GM21447 (cell line): Measurements from ENCODE around the gene SLC32A1.

Experiments used
- ATAC-seq: cut with Tn5 transposase; IDR thresholded peaks from one replicate; pipeline ENCODE4 v1.9.1; 2021; ENCODE audit not compliant: unreplicated experiment

The SLC32A1 gene

DNA sequence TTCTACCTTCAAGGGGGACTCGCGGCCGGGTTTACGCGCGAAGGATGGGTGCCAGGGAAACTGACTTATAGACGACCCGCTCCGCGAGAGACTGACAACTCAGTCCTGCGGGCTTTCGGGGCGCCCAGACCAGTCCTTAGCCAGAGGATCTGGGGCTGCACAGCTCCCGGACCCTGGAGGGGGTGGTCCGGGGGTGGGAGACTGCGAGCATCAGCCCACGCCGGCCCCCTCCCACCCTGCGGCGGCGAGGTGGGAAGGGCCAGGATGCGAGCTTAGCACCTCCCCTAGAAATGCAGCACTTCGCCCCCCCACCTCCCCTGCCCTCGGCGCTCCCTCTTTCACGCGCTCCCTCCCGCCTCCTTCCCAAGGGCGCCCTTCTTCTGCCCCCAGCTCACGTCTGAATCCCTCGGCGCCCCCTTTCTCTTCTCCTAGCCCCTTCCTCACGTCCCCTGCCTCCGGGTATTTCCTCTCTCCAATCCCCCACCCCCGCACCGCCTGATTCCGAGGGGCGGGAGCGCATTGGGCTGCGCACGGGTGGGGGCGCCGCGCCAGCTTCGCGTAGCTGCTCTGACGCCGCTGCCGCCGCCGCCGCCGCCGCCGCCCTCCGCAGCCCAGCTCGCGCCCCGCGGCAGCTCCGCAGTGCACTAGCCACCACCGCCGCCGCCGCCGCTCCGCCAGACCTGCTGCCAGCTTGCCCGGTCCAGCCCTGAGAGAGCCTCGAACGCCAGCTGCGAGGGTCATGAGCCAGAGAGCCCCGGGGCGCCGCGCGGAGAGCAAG is at the start of gene SLC32A1:
Gene SLC32A1, plus strand, starts transcription at position 639 of the 778 bp plus-strand sequence. CDS start 239 bp downstream, outside the sequence.
- no peak for ATAC-seq

DNA sequence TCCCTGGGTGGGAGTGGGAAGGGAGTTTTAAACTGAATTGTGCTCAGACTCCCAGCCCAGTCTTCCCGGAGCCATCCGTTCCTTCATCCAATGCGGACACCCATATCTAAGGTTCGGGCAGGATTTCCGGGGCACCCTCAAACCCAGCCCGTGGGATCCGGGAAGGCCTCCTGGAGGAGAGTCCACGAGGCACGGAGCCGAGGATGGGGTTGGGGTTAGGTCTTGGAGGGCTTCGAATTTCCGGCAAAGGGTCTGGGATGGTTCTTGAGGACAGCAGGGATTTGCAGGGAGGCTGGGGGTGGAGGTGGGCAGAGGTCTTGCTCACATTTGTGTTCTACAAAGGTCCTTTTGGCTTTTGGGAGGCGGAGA is 49.5 kb upstream of the SLC32A1 start:
- no peak for ATAC-seq

DNA sequence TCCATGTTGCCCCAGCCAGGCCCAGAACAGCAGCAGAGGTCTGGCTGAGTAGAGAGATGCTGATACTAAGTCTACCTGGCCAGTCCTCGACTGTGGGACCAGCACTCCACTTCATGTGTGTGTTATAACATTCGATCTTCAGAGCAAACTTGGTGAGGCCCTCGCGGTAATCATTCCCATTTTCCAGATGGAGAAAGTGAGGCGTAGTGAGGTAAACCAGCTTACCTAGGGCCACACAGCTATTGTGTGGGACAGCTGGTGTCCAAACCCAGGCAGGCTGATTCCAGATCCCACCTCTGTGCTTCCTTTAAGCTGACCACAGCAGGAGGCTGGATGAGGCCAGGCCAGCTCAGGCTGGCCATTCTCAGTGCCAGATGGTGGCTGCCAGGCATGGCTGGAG is 47.7 kb upstream of the SLC32A1 start:
- no peak for ATAC-seq

DNA sequence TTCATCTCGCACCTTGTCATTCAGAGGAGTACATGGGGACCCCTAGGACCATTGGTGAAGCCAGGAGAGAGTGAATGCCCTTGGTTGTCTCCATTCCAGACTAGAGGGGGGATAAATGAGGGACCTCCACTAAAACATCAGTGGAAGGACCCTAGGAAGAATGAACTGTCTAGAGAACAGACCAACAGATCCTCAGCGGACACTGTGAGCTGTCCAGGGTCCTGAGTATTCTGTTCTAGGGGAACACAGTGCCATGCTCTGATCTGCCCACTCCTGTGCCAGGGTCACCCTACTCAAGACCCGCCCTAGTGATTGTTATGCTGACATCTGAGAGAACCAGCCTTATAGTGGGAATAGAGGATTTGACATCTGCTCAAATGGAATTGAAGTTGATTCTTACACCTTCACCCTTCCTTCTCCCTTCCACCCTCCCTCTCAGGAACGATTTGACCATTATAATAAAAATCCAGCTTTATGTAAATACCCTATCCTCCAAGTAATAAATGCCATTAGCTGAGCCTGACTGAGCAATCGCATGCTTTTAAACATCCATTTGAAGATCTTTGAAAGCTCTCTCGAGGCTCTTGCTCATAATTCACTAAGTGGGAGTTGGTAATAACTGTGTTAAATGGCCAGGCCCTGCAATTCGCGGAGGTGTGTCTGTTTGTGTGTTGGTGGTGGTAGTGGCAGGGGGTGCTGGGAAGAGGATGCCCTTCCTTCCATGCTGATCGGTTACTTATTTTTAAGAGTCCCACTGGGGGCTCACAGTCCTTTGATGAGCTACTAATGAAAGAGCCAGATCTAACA is 43.6 kb upstream of the SLC32A1 start:
- ATAC-seq = no peak

- no peak for ATAC-seq
These were observed 39.0 kb upstream of the SLC32A1 start for GRCh38 chr20:38685271-38685670.

DNA sequence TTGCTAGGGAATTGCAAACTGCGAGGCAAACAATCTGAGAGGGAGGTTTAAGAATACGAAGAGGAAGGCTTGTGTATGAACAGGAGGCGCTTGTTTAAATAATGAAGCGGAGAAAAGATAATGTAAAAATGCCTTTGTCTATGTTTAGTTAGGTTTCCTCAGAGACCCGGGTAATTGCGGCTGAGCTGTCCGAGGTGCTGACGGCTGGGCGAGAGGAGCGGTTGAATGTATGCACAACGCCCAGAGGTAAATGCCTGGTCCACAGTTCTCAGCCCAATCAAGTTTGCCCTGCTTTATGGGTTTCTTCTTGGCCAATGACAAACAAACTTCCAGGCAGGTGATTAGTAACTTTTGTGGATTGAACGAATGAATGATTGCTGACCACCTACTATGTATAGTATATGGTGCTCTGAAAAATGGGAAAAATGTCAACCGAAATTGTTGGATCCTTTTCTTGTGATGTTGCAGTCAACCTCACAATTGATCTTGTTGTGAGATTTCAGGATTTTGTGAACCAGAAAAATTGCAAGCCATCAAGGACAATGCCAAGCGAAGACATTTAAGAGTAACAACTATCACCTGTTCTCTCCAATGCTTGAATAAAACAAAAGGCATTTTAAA is 38.3 kb upstream of the SLC32A1 start:
- ATAC-seq = no peak

DNA sequence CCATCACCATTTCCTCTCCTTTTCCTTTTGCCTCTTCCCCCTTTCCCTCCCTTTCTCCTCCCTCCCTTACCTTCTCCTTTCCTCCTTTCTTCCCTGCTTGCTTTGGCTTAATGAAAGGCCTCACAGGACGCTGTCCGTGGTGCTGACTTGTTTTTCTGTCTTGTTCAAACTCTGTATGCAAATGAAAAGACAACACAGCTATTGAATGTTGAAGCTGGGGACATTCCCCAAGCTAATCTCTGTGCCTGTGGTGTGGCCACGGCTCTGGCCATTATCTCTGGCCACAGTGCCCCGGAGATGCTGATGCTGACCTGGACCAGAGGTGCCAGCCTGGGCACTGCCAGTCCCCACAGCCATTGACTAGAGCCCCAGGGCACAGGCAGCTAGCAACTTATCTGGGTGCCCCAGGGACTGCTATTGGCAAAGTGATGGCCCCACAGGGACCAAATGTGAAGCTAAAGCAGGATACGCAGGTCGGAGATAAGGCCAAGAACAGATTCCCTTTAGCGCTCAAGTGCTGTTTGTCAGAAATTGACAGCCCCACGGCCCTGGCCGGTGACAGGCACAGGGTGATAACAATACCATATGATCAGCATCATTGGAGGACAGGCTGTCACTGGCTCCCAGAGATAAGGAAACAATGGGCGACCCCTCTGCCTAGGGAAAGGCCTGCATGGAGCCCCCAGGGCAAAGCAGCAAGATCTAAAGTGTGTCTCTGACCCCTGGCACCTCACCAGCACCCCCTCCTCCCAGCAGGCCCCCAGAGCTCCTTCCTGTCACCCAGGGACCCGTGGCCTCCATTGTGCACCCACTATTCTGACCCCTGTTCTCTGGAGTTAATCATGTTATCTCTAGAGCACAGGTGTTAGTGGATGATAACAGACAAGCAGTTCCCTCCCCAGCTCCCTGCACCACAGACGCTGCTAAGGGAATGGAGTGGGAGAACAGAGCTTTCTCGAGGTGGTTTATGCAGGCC is 31.6 kb upstream of the SLC32A1 start:
- no peak for ATAC-seq

DNA sequence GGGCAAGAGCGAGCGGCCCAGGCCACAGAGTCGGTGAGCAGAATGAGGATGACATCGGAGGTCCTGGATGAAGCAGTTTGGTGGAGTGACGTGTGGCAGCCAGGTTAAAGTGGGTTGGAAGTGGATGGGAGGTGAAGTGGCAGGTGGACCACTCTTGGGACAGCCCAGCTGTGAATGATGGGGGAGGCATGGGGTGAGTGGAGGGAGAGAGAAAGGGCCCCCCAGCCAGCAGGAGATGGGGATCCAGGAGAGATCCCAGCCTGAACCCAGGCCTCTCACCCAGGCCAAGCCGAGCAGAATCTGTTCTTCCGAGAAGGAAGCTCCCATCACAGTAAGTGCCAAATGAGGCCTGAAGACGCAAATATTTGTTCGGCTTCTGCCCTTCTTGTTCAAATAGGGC is 27.0 kb upstream of the SLC32A1 start:
- ATAC-seq = no peak

- ATAC-seq = no peak
These were observed 25.7 kb upstream of the SLC32A1 start for GRCh38 chr20:38698541-38698940.

DNA sequence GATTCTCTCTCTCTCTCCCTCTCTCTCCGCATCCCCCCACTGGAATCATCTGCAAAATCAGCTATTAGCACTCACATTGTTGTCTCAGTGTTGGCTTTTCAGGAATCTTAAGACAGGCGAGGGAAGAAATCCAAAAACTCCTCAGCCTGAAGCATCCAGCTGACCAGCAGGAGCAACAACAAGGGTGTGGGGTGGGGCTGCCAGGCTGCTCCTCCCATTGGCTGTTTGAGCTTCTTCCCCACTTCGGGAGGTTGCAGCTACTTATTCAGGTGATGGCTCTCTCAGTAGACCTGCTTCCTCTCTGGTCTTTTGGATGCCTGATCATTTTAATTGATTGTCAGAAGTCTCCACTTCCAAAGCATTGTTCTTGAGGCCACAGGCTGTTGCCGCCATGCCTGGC is 24.1 kb upstream of the SLC32A1 start:
- no peak for ATAC-seq

GRCh38 chr20:38700926-38701325 is 23.4 kb upstream of the SLC32A1 start:
- ATAC-seq = no peak

GRCh38 chr20:38703526-38703925 is 20.8 kb upstream of the SLC32A1 start:
- ATAC-seq = no peak

DNA sequence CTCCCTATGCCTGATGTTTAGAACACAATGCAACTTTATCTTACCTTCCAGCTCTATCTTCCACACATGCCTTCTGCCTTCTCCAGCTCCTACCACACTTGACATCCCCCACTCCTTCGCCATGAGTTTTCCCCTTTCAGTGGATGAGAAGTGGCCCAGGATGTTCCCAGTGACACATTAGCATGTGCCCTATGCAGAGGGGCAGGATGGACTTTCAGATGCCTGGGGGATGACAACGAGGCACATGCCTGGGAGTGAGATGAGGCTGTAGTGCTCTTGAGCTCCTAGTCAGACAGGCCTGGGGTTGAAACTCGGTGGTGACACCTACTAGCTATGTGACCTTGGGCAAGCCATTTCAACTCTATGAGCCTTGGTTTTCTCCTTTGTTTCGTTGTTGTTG is 20.1 kb upstream of the SLC32A1 start:
- no peak for ATAC-seq

DNA sequence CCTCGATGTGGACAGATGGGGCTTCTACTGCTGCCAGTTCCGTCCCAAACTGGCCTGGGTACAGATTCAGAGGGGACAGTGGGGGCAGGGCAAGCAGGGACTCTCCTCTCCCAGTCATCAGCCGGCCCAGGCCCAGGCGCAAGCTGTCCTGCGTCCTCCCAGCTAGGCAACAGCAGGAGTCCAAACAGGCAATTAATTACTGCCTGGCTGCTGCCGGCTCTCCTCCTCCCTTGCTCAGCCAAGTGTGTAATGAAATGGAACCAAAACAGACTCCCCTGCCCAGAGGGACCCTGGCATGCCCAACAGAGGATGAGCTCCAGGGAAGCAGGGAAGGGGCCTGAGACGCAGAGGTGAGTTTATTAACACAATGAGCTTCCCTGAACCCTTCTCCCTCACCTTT is 17.8 kb upstream of the SLC32A1 start:
- ATAC-seq = no peak

DNA sequence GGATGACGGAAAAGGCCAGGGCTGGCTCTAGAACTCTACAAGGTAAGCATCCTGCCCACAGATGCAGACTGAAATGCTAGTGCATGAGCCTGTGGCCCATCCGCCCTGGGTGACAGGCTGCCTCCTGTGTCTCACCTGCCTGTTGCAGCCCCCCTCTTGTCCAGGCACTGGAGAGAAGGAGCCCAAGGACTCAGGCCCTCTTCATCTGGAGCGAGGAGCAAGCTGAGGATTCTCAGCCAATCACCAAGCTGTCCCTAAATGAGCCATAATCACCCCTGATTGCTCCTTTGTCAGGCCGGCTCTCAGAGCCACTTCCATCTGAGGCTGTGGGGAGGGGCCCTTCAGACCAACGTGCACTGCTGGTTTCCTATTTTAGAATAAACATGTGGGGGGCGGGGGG is 10.0 kb upstream of the SLC32A1 start:
- no peak for ATAC-seq

DNA sequence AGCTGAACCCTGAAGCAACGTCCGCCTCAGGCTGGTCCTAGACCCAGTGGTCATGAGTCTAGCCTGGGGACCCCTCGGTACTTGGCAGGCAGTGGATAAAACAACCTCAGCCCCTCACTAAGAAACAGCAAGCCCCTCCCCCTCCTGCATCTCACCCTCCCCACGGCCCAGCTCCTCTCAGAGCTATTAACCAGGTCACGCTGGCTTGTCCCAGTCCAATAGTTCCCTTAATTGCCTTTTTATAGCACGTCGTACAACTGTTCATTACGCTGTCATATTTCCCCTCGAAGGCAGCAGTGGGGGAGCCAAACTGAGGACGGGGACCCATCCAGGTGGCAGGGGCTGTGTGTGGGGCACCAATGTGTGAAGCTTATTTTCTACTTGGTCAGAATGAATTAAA is 8.6 kb upstream of the SLC32A1 start:
- ATAC-seq = no peak

DNA sequence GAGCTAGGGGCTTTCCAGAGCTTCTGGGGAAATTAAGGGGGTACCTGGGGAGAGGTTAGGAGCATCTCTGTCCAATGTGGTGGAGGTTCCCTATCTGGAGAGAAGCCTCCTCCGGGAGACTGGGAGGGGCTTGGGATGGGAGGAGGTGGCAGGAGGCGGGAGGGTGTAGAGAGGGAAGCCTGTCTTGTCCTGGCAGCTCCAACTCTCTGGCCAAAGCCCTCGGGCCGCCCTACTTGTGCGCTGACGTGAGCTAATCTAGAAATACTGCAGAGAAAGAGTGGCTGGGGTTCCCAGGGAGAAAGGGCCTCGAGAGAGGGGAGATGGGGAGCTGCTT is 1.6 kb upstream of the SLC32A1 start:
- ATAC-seq = no peak

- ATAC-seq = no peak
These were observed 1.1 kb upstream of the SLC32A1 start for GRCh38 chr20:38723017-38723847.

- no peak for ATAC-seq
These were observed 401 bp downstream of the SLC32A1 start for GRCh38 chr20:38724626-38725147.
